Measurements from ENCODE around the gene ILF2. TPM values are rescaled to one million over a fixed set of nuclear protein-coding genes. Genes with fewer than 3 reads are reported as not detected.
"Not testable (repeated sequence)": the region's sequence is repeated elsewhere in the genome, so short reads cannot be mapped to it uniquely, and the experiment has no call there.

Gene ILF2
- 100 to 1,000 TPM in 3 of 4 donors, 10 to 100 TPM in 1; 80.2 to 201 (median 122) TPM for total RNA-seq

DNA sequence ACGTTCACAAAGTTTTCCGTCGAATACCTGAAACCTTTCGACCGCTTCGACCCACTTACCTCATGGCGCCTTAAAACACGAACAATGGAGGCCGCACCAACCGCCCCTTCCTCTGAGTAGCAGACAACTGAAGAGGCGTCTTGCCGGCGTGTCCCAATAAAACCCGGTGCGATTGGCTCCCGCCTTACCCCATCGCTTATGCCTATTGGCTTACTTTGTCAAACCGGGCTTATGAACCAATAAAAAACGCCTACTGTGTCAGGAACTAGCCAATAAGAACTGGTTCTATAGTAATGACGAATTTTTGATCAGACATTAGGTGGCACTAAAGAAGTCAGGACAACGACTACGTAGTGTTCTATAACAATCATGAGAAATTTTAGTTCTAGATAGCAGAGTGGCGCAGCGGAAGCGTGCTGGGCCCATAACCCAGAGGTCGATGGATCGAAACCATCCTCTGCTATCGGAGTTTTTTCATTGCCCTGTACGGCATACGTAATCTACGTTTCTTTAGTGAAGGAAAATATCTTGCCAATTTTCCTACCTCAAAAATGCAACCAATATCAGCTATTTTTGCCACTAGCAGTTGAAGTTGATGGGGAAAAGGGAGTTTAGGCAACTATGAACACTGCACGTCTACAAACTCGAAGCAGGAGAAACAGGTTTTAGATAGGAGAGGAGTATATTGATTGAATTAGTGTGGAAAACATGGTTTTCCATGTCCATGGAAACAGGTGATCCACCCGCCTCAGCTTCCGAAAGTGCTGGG lies at the start of gene ILF2:
Gene ILF2, minus strand, starts transcription at position 135 of the 769 bp plus-strand sequence. Its CDS starts 71 bp downstream, at position 64.
- ATAC-seq (ENCODE audit: low FRiP score) (peak; percentile 97), DNase-seq (ENCODE audit: low spot score) (peak; percentile 95)
- TF ChIP-seq CTCF (IDR thresholded peaks at IDR 0.05) = no peak

DNA sequence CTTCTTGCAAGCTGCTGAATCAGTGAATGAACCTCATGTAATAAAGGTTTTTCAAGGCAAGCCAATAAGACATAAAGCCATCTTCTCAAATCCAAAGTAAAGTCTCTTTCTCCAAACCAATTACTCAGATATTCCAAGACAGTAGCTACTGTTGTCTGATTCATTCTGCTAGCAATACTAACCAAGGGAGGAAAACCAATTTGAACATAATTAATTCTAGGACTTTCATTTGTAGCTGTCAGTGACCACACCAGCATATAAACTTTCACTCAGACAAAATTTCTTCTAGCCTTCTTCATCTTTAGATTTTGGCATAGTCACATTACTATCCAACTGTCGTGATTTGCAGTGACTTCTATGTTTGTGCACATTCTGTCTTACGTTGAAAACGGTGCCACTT lies 46.5 kb upstream of the ILF2 start:
- ATAC-seq (ENCODE audit: low FRiP score) (no peak), DNase-seq (ENCODE audit: low spot score) (no peak)
- no peak for TF ChIP-seq CTCF (IDR thresholded peaks at IDR 0.05)

- not testable (repeated sequence) for ATAC-seq (ENCODE audit: low FRiP score); DNase-seq (ENCODE audit: low spot score)
These were observed 45.4 kb upstream of the ILF2 start for GRCh38 chr1:153716211-153716610.

DNA sequence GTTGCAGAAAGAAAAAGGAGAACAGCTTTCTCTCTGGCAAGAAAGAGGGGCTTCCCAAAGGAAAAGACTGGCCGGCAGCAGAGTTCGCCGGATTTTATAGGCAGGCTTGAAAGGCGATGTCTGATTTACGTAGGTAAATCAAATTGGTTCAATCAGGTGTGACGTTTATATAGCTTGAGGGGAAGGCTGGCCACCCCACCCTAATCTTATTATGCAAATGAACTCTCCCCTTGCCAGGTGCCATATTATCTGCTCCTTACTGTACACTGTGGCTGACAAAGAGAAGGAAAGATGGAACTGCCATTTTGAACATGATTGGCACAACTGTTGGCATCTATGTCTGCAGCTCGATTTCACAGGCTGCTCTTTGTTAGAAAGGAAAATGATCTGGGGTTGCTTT lies 40.2 kb upstream of the ILF2 start:
- no peak for TF ChIP-seq CTCF (IDR thresholded peaks at IDR 0.05)
- DNase-seq (ENCODE audit: low spot score) = no peak

DNA sequence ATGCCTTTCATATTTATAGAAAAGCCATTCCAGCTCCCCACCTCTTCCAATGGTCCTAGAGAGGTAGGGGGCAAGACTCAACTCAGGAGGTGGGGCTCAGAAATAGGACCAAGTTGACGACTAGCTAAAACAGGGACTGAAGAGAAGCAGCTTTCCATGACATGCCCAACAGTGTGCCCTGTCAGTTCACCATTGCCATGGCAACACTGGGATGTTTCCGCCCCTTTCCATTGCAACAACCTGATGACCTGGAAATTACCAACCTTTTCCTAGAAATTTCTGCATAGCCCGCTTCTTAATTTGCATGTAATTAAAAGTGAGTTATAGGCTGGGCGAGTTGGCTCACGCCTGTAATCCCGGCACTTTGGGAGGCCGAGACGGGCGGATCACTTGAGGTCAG lies 34.7 kb upstream of the ILF2 start:
- ATAC-seq (ENCODE audit: low FRiP score) = no peak
- no peak for TF ChIP-seq CTCF (IDR thresholded peaks at IDR 0.05)
- no peak for DNase-seq (ENCODE audit: low spot score)

More for the DNA sequence above, 40.2 kb upstream of the ILF2 start:
- ATAC-seq (ENCODE audit: low FRiP score) = no peak

DNA sequence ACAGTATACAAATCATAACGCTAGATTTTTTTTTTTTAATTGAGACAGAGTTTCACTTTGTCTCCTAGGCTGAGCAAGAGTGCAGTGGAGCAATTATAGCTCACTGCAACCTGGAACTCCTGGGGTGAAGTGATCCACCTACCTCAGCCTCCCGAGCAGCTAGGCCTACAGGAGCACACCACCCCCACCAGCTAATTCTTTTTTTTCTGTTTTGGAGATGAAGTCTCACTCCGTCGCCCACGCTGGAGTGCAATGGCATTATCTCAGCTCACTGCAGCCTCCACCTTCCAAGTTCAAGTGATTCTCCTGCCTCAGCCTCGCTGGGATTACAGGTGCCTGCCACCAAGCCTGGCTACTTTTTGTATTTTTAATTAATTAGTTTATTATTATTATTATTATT lies 29.0 kb upstream of the ILF2 start:
- no peak for TF ChIP-seq CTCF (IDR thresholded peaks at IDR 0.05)
- DNase-seq (ENCODE audit: low spot score) = no peak

GRCh38 chr1:153698923-153699714 lies 28.3 kb upstream of the ILF2 start:
- DNase-seq (ENCODE audit: low spot score) (no peak), ATAC-seq (ENCODE audit: low FRiP score) (peak; percentile 68)
- no peak for TF ChIP-seq CTCF (IDR thresholded peaks at IDR 0.05)

More for the DNA sequence above, 29.0 kb upstream of the ILF2 start:
- ATAC-seq (ENCODE audit: low FRiP score) = no peak

Measured in omental fat pad (tissue), 4 donors.